GM10266 (cell line): ENCODE results near the gene PRDM13.

Experiments
- DNase-seq: peaks from one replicate; pipeline ENCODE4 v3.0.0; 2012; ENCODE audit errors: extremely low spot score
- CTCF ChIP-seq: IDR thresholded peaks from 2 replicates; pipeline ENCODE4 v1.5.1; 2012; ENCODE audit warnings: mild to moderate bottlenecking, low read depth; ENCODE audit not compliant: control insufficient read depth, insufficient read depth; ENCODE audit errors: missing control alignments

PRDM13 gene

DNA sequence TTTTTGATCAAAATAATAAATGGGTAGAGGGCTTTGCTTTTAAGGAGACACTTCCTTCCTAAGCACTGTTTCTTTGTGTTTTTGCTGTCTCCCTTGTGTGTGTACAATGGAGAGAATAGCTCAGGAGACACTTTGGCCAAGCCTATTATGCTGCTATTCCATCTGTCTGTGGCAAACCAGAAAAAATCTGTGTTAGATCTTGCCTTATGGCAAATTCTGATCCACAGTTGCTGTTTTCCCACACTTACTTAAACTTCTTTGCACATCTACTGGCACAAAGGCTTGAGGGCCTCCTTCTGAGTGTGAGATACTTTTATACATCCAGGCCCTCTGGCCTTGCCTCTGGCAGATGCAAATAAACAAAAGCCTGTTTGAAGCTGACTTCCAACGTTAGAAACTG lies 53.6 kb downstream of the PRDM13 start:
- TF ChIP-seq CTCF = no peak
- no peak for DNase-seq

GRCh38 chr6:99661870-99662269 lies 55.2 kb downstream of the PRDM13 start:
- no peak for DNase-seq
- no peak for TF ChIP-seq CTCF

- TF ChIP-seq CTCF = no peak
- DNase-seq = no peak
Measured at GRCh38 chr6:99662616-99663015, 56.0 kb downstream of the PRDM13 start.
